Anterior cingulate cortex (tissue), 58 donors: ENCODE measurements around the gene PINK1.
"Not testable (repeated sequence)": the region's sequence is repeated elsewhere in the genome, so short reads cannot be mapped to it uniquely, and the experiment has no call there.

Experiments
- DNase-seq, 58 donors: peaks; one replicate each; lab custom pipeline; 2025; lab: John Stamatoyannopoulos, UW

PINK1 gene

GRCh38 chr1:20672265-20672632 is 39.0 kb downstream of the PINK1 start:
- no peak for DNase-seq

- not testable (repeated sequence) for DNase-seq
Measured at GRCh38 chr1:20673626-20674025, 40.4 kb downstream of the PINK1 start.

- no peak for DNase-seq
Measured at GRCh38 chr1:20678599-20678998, 45.3 kb downstream of the PINK1 start.

- DNase-seq: no peak
Measured at GRCh38 chr1:20680269-20680668, 47.0 kb downstream of the PINK1 start.

GRCh38 chr1:20681999-20682398 is 48.7 kb downstream of the PINK1 start:
- DNase-seq: no peak

- DNase-seq: peak in 29 of 58 donors; percentile 7 to 69 (median 31)
Measured at GRCh38 chr1:20682571-20683236, 49.4 kb downstream of the PINK1 start.

GRCh38 chr1:20683614-20684013 is 50.4 kb downstream of the PINK1 start:
- no peak for DNase-seq

GRCh38 chr1:20684050-20684620 is 50.9 kb downstream of the PINK1 start:
- DNase-seq: no peak

GRCh38 chr1:20684651-20685050 is 51.4 kb downstream of the PINK1 start:
- DNase-seq: no peak

- DNase-seq: peak in 21 of 58 donors; percentile 11 to 79 (median 26)
Measured at GRCh38 chr1:20685099-20685662, 51.9 kb downstream of the PINK1 start.

- DNase-seq: peak in 14 of 58 donors; percentile 10 to 41 (median 28)
Measured at GRCh38 chr1:20685741-20686140, 52.5 kb downstream of the PINK1 start.

GRCh38 chr1:20686883-20687725 is 53.8 kb downstream of the PINK1 start:
- no peak for DNase-seq

GRCh38 chr1:20689645-20690056 is 56.4 kb downstream of the PINK1 start:
- no peak for DNase-seq

- DNase-seq: no peak
Measured at GRCh38 chr1:20691872-20692271, 58.6 kb downstream of the PINK1 start.

GRCh38 chr1:20693623-20694022 is 60.4 kb downstream of the PINK1 start:
- DNase-seq: no peak

GRCh38 chr1:20695515-20695914 is 62.3 kb downstream of the PINK1 start:
- no peak for DNase-seq

GRCh38 chr1:20696397-20697333 is 63.4 kb downstream of the PINK1 start:
- DNase-seq: peak; percentile 41 to 88 (median 74)

- DNase-seq: no peak
Measured at GRCh38 chr1:20697563-20697962, 64.3 kb downstream of the PINK1 start.

GRCh38 chr1:20698195-20698910 is 65.1 kb downstream of the PINK1 start:
- DNase-seq: no peak
